Endothelial cell of umbilical vein (primary cell): Measurements from ENCODE around the gene PLA2G12B. TPM values are rescaled to one million over a fixed set of nuclear protein-coding genes. Genes with fewer than 3 reads are reported as not detected.

Experiments used
- BruUV-seq: library from RNA; stranded (reverse); fragments of 400-500 nt; replicated peaks from 2 replicates; lab custom pipeline; 2021; lab: Mats Ljungman, UMichigan
- CTCF ChIA-PET: fragments of 300-600, 350-600 bp; sonication (Branson Sonifier 250); formaldehyde crosslinking; loops from one replicate; lab custom pipeline; 2021; ENCODE audit warnings: antibody characterized with exemption, inconsistent platforms; lab: Charles Lee
- POLR2A ChIA-PET: fragments of 300-600, 350-600 bp; sonication (Branson Sonifier 250); formaldehyde crosslinking; loops from one replicate; lab custom pipeline; 2021; ENCODE audit warnings: antibody characterized with exemption, inconsistent platforms; lab: Charles Lee
- DNase-seq: peaks from one replicate; pipeline ENCODE4 v3.0.0-alpha.2; 2011; ENCODE audit warnings: low read depth, low spot score
- FAIRE-seq: peaks from 2 replicates; lab custom pipeline; 2011; peaks lifted over from hg19 to GRCh38; lab: Jason Lieb, UNC
- H2AFZ ChIP-seq: 2 replicates; pipeline ENCODE4 v1.6.0; 2012; ENCODE audit warnings: low read depth, low read length, control low read depth, inconsistent platforms
- H3K27ac ChIP-seq: 2 replicates; pipeline ENCODE4 v1.5.1; 2011; ENCODE audit warnings: low read depth, mild to moderate bottlenecking, control low read depth, low read length, moderate library complexity; ENCODE audit not compliant: insufficient read depth
- H3K27me3 ChIP-seq, 2 experiments: 2 replicates each; pipeline versions ENCODE4 v1.6.0 to v1.6.1; 2011; ENCODE audit warnings: low read length in 2 of 2, mixed read lengths in 1 of 2; ENCODE audit not compliant: control insufficient read depth in 2 of 2, insufficient read depth in 2 of 2
- H3K36me3 ChIP-seq, 2 experiments: 2 replicates in 1 of 2; 3 replicates in 1 of 2; pipeline ENCODE4 v1.5.1; 2011; ENCODE audit warnings: low read length in 2 of 2, mild to moderate bottlenecking in 1 of 2, moderate library complexity in 1 of 2; ENCODE audit not compliant: control insufficient read depth in 2 of 2, insufficient read depth in 2 of 2; ENCODE audit errors: extremely low read depth in 1 of 2
- H3K4me1 ChIP-seq: 3 replicates; pipeline ENCODE4 v1.5.1; 2011; ENCODE audit warnings: mild to moderate bottlenecking, low read length; ENCODE audit not compliant: control insufficient read depth, insufficient read depth; ENCODE audit errors: extremely low read depth
- H3K4me2 ChIP-seq: 2 replicates; pipeline ENCODE4 v1.6.1; 2011; ENCODE audit warnings: low read length, control low read depth, mixed read lengths; ENCODE audit not compliant: insufficient read depth
- H3K4me3 ChIP-seq, 3 experiments: fragments of 200-600 bp in 1 of 3; sonication (generic), shearing (Covaris generic) in 1 of 3; replicated peaks in 1 of 3; 2 replicates each; pipeline ENCODE4 v1.5.1; 2011 to 2016; ENCODE audit warnings: control low read depth in 3 of 3, low read length in 3 of 3, mild to moderate bottlenecking in 2 of 3, inconsistent platforms in 1 of 3, low read depth in 1 of 3, moderate library complexity in 1 of 3; ENCODE audit not compliant: insufficient read depth in 1 of 3
- H3K79me2 ChIP-seq: 2 replicates; pipeline ENCODE4 v1.6.0; 2012; ENCODE audit warnings: low read length, inconsistent platforms; ENCODE audit not compliant: control insufficient read depth, insufficient read depth
- H3K9ac ChIP-seq: replicated peaks from 2 replicates; pipeline ENCODE3; 2011; ENCODE audit warnings: low read length, control low read depth; ENCODE audit not compliant: insufficient read depth; ENCODE audit errors: extremely low read depth
- H3K9me1 ChIP-seq: replicated peaks from 3 replicates; pipeline ENCODE4 v1.6.0; 2011; ENCODE audit warnings: mild to moderate bottlenecking, low read length; ENCODE audit not compliant: control insufficient read depth, insufficient read depth; ENCODE audit errors: extremely low read depth
- H3K9me3 ChIP-seq: replicated peaks from 2 replicates; pipeline ENCODE4 v1.5.1; 2012; ENCODE audit warnings: low read length, inconsistent platforms; ENCODE audit not compliant: control insufficient read depth, insufficient read depth
- H4K20me1 ChIP-seq: replicated peaks from 2 replicates; pipeline ENCODE3; 2011; ENCODE audit warnings: mild to moderate bottlenecking, low read length; ENCODE audit not compliant: control insufficient read depth, insufficient read depth; ENCODE audit errors: extremely low read depth
- EZH2 ChIP-seq: IDR thresholded peaks from 2 replicates; pipeline ENCODE4 v1.6.1; 2012; ENCODE audit warnings: borderline replicate concordance, low read depth, mild to moderate bottlenecking, moderate library complexity, low read length, inconsistent platforms; ENCODE audit not compliant: severe bottlenecking
- FOS ChIP-seq: IDR thresholded peaks from 2 replicates; pipeline ENCODE4 v1.6.1; 2011; ENCODE audit warnings: mild to moderate bottlenecking, low read length, moderate library complexity, borderline replicate concordance; ENCODE audit not compliant: insufficient read depth
- GATA2 ChIP-seq: IDR thresholded peaks from 2 replicates; pipeline ENCODE4 v1.7.0; 2011; ENCODE audit warnings: low read depth, mild to moderate bottlenecking, moderate library complexity, mixed read lengths, low read length; ENCODE audit not compliant: insufficient read length, insufficient read depth
- JUN ChIP-seq: IDR thresholded peaks from 2 replicates; pipeline ENCODE4 v1.6.1; 2011; ENCODE audit warnings: borderline replicate concordance, low read depth; ENCODE audit not compliant: insufficient read length, insufficient read depth
- MYC ChIP-seq: IDR thresholded peaks from one replicate; pipeline ENCODE4 v1.6.1; 2011; ENCODE audit warnings: mild to moderate bottlenecking, low read depth, low read length
- POLR2A ChIP-seq: IDR thresholded peaks from 2 replicates; pipeline ENCODE4 v1.6.1; 2012; ENCODE audit warnings: low read depth, mild to moderate bottlenecking, control low read depth, low read length
- POLR2AphosphoS5 ChIP-seq: IDR thresholded peaks from 2 replicates; pipeline ENCODE4 v1.6.1; 2012; ENCODE audit warnings: low read depth, mild to moderate bottlenecking, control low read depth, low read length, moderate library complexity; ENCODE audit not compliant: insufficient read depth
- dilution Hi-C: fragments of 300-500 bp; cut with MboI; formaldehyde crosslinking; loops from one replicate; pipeline ENCODE4 v1.15.0; 2019; ENCODE audit warnings: low sequenced_read_pairs; ENCODE audit not compliant: extremely low pct_ligation_motif_present
- intact Hi-C: fragments of 100-400 bp; cut with micrococcal nuclease; formaldehyde crosslinking; loops from one replicate; pipeline ENCODE4 v1.10.0; 2022
- polyA plus RNA-seq, 4 experiments: library from polyadenylated mRNA; depleted of rRNA in 3 of 4; stranded (reverse) in 3 of 4; unstranded in 1 of 4; fragments of >200 nt; gene quantifications; 2 replicates each; pipeline versions ENCODE4 v1.2.1 to v1.2.3, GENCODE V29; 2011 to 2012; ENCODE audit warnings: missing spikeins in 1 of 4
- total RNA-seq: library from RNA; stranded (reverse); gene quantifications from 2 replicates; pipeline ENCODE4 v1.2.3, GENCODE V29; 2021
- TF ChIP-seq, protein P1 (sequence below): IDR thresholded peaks from 2 replicates; pipeline ENCODE4 v1.6.1; 2011; ENCODE audit not compliant: insufficient read depth, insufficient read length
- TF ChIP-seq, protein P2 (sequence below), 2 donors: IDR thresholded peaks; 1 replicate in 1 of 2; 2 replicates in 1 of 2; pipeline ENCODE4 v1.5.1; 2011; ENCODE audit warnings: low read length in 2 of 2, mild to moderate bottlenecking in 2 of 2, moderate library complexity in 2 of 2, control low read depth in 1 of 2, inconsistent platforms in 1 of 2, low read depth in 1 of 2; ENCODE audit not compliant: insufficient read depth in 1 of 2; ENCODE audit errors: extremely low read depth in 1 of 2

PLA2G12B gene
- total and polyA plus RNA-seq, 2 donors (not counting 3 experiments of a cell fraction or from before 2014, with no cell fraction given): not detected

DNA sequence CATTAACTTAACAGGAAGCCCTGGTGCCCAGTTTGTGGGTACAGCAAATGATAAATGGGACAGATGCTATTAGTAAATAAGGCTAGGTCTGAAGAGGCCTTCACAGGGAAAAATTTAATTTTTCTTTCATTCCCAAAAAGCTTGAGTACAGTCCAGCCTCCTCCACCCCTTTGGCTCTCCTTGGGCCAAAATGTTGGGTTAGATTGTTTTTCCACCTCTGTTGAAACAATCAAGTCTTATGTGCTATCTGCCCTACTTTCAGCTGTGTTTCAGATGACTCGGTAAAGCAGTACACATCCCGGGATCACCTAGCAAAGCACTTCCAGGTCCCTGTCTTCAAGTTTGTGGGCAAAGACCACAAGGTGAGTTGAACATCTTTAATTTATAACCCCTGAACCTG is 24.3 kb downstream of the PLA2G12B start:
- ChIA-PET CTCF (no interaction called here), POLR2A (no interaction called here)
- Histone ChIP-seq H3K4me2 (no peak overlapping the region), H3K4me3 (no peak overlapping the region), H3K4me1 (no peaks in the 10 kb centered on the region), H3K36me3 (no peaks in the 10 kb centered on the region), H3K9me1 (no peaks in the 10 kb centered on the region), H4K20me1 (no peaks in the 10 kb centered on the region), H2AFZ (no peak overlapping the region), H3K27ac (no peak overlapping the region), H3K9me3 (no peaks in the 10 kb centered on the region), H3K9ac (no peak overlapping the region), H3K27me3 (peaks cover 0 to 2% of the 10 kb centered on the region in 2 experiments), H3K79me2 (no peaks in the 10 kb centered on the region)
- BruUV-seq: no TSS peak
- intact Hi-C loops: no loop called here
- DNase-seq (no peak), FAIRE-seq (no peak)
- TF ChIP-seq EZH2 (no peak), FOS (no peak), POLR2AphosphoS5 (no peak), GATA2 (no peak)
- dilution Hi-C loops: no loop called here

DNA sequence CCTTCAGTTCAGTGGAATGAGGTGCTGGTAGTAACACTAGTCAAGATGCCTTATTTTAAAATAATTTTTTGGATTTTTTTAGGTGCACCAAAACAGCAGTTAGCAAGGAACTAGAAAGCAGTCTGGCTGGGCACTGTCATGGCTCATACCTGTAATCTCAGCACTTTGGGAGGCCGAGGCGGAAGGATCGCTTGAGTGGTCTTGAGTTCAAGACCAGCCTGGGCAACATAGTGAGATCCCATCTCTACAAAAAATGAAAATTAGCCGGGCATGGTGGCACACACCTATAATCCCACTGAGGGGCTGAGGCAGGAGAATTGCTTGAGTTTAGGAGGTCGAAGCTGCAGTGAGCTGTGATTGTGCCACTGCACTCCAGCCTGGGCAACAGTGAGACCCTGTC is 25.8 kb downstream of the PLA2G12B start:
- dilution Hi-C loops (no loop called here), intact Hi-C loops (no loop called here)
- Histone ChIP-seq H3K9me1 (no peaks in the 10 kb centered on the region), H3K4me2 (no peak overlapping the region), H3K4me3 (no peak overlapping the region), H3K27ac (no peak overlapping the region), H3K9ac (no peak overlapping the region), H3K9me3 (no peaks in the 10 kb centered on the region), H3K79me2 (no peaks in the 10 kb centered on the region), H3K36me3 (no peaks in the 10 kb centered on the region), H2AFZ (no peak overlapping the region), H4K20me1 (no peaks in the 10 kb centered on the region), H3K4me1 (no peaks in the 10 kb centered on the region), H3K27me3 (no peaks in the 10 kb centered on the region)
- POLR2A ChIA-PET: no interaction called here
- BruUV-seq: no TSS peak
- CTCF ChIA-PET: no interaction called here
- no peak for DNase-seq
- TF ChIP-seq MYC: no peak
- no peak for TF ChIP-seq POLR2A
- no peak for TF ChIP-seq POLR2AphosphoS5
- no peak for TF ChIP-seq FOS
- TF ChIP-seq, protein P1, sequence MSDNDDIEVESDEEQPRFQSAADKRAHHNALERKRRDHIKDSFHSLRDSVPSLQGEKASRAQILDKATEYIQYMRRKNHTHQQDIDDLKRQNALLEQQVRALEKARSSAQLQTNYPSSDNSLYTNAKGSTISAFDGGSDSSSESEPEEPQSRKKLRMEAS: no peak
- TF ChIP-seq GATA2: no peak
- no peak for TF ChIP-seq EZH2
- TF ChIP-seq JUN: no peak
- TF ChIP-seq, protein P2, sequence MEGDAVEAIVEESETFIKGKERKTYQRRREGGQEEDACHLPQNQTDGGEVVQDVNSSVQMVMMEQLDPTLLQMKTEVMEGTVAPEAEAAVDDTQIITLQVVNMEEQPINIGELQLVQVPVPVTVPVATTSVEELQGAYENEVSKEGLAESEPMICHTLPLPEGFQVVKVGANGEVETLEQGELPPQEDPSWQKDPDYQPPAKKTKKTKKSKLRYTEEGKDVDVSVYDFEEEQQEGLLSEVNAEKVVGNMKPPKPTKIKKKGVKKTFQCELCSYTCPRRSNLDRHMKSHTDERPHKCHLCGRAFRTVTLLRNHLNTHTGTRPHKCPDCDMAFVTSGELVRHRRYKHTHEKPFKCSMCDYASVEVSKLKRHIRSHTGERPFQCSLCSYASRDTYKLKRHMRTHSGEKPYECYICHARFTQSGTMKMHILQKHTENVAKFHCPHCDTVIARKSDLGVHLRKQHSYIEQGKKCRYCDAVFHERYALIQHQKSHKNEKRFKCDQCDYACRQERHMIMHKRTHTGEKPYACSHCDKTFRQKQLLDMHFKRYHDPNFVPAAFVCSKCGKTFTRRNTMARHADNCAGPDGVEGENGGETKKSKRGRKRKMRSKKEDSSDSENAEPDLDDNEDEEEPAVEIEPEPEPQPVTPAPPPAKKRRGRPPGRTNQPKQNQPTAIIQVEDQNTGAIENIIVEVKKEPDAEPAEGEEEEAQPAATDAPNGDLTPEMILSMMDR (IDR thresholded peaks at IDR 0.05; ENCODE audit: extremely low read depth in 1 of 2, insufficient read depth in 1 of 2, low read depth in 1 of 2, low read length in 2 of 2): no peak
- FAIRE-seq: no peak
